Measurements from ENCODE around the gene GJA5. TPM values are rescaled to one million over a fixed set of nuclear protein-coding genes. Genes with fewer than 3 reads are reported as not detected.

GJA5 gene
- total and polyA plus RNA-seq, 2 donors (not counting 1 experiment from before 2014, with no cell fraction given), result not detected

Other genes starting within 250 kb of the GJA5 start
- 7.0 and 10.1 TPM in 2 replicates for gene BCL9, start 219.1 kb downstream of the GJA5 start, total RNA-seq
- 2.5 and 2.6 TPM in 2 replicates for gene BCL9, start 219.1 kb downstream of the GJA5 start, polyA plus RNA-seq
- gene ACP6, start 90.1 kb downstream of the GJA5 start, total RNA-seq, result 14.2 and 15.7 TPM in 2 replicates
- 3.8 and 5.0 TPM in 2 replicates for gene ACP6, start 90.1 kb downstream of the GJA5 start, polyA plus RNA-seq
- not detected in 2 replicates for gene GJA8, start 142.2 kb upstream of the GJA5 start, total RNA-seq
- not detected in 2 replicates for gene GJA8, start 142.2 kb upstream of the GJA5 start, polyA plus RNA-seq
- 20.5 and 22.8 TPM in 2 replicates for gene GPR89B, start 167.8 kb upstream of the GJA5 start, total RNA-seq
- 20.8 and 22.3 TPM in 2 replicates for gene GPR89B, start 167.8 kb upstream of the GJA5 start, polyA plus RNA-seq